Activated T-cell treated with anti-CD3 and anti-CD28 coated beads, Interleukin-2, amount 50 U/mL, for 4 hours (primary cell): ENCODE results near the gene KRT79. TPM values are rescaled to one million over a fixed set of nuclear protein-coding genes. Genes with fewer than 3 reads are reported as not detected.
"Not testable (repeated sequence)": the region's sequence is repeated elsewhere in the genome, so short reads cannot be mapped to it uniquely, and the experiment has no call there.

ENCODE experiments used
- ATAC-seq, 2 donors: fragments of 200-7000 bp; cut with Tn5 transposase; one replicate each; pipeline ENCODE4 v1.10.0; 2021
- DNase-seq: peaks from one replicate; pipeline ENCODE4 v3.0.0-alpha.2; 2020
- H3K27me3 Mint-ChIP-seq: one replicate; pipeline ENCODE4 v1.8.0; 2021; ENCODE audit warnings: low read depth, mixed read lengths
- H3K36me3 Mint-ChIP-seq: one replicate; pipeline ENCODE4 v1.8.0; 2022; ENCODE audit warnings: mixed read lengths; ENCODE audit not compliant: insufficient read depth
- H3K4me1 Mint-ChIP-seq: one replicate; pipeline ENCODE4 v1.8.0; 2021; ENCODE audit warnings: low read depth, mixed read lengths
- H3K4me3 Mint-ChIP-seq: one replicate; pipeline ENCODE4 v1.8.0; 2021; ENCODE audit warnings: mild to moderate bottlenecking, moderate library complexity, mixed read lengths
- H3K9me3 Mint-ChIP-seq: one replicate; pipeline ENCODE4 v1.8.0; 2021; ENCODE audit warnings: mixed read lengths
- total RNA-seq, 3 donors: library from RNA; stranded (reverse); gene quantifications; one replicate each; pipeline ENCODE4 v1.2.1, GENCODE V29; 2021

KRT79 gene
- total RNA-seq, 3 donors from 2014 or later, result 0.10 to 0.16 TPM; not detected in 1

DNA sequence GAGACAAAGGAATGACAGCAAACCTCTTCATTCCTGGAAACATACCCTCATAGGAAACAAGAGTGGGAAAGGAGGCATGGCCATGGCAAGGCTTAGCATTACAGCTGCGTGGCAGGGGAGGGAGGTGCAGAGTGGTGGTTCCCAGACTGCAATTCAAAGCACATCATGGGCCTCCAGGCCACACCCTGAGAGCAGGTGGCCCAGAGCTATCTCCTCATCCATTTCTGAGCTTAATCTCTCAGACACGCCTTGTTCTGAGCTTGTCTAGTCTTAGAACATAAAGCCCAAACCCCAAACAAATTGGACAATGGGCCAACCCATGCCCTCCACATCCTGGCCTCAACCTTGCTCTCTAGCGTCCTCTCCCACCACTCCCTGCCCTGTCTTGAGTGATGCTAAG is 32.3 kb downstream of the KRT79 start:
- Mint-ChIP-seq H3K36me3 (no peaks in the 10 kb centered on the region), H3K4me3 (no peak overlapping the region), H3K4me1 (no peaks in the 10 kb centered on the region), H3K9me3 (no peaks in the 10 kb centered on the region), H3K27me3 (peaks cover 2% of the 10 kb centered on the region)
- ATAC-seq (no peak), DNase-seq (no peak)

DNA sequence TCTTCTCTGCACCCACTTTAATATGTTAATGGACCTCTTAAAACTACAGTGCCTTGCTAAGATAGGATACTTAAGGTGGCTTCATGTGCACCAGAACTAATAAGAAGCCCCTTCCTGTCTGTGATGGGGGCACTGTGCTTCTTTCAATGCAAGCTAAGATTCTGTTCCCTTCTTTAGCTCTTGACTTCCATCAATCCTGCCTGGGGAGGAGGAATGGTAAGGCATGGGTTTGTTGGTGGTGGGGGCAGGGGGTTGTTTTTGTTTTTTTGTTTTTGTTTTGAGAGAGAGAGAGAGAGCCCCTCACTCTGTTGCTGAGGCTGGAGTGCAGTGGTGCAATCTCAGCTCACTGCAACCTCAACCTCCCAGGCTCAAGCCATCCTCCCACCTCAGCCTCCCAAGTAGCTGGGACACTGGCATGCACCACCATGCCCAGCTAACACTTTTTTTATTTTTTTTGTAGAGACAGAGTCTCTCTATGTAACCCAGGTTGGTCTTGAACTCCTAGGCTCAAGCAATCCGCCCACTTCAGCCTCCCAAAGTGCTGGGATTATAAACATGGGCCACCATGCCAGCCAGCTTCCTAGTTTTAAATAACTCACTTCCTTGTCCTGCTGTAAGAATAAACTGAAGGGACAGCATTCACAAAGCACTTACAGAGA is 33.7 kb downstream of the KRT79 start:
- H3K4me1 Mint-ChIP-seq, result no peaks in the 10 kb centered on the region
- ATAC-seq, result no peak

DNA sequence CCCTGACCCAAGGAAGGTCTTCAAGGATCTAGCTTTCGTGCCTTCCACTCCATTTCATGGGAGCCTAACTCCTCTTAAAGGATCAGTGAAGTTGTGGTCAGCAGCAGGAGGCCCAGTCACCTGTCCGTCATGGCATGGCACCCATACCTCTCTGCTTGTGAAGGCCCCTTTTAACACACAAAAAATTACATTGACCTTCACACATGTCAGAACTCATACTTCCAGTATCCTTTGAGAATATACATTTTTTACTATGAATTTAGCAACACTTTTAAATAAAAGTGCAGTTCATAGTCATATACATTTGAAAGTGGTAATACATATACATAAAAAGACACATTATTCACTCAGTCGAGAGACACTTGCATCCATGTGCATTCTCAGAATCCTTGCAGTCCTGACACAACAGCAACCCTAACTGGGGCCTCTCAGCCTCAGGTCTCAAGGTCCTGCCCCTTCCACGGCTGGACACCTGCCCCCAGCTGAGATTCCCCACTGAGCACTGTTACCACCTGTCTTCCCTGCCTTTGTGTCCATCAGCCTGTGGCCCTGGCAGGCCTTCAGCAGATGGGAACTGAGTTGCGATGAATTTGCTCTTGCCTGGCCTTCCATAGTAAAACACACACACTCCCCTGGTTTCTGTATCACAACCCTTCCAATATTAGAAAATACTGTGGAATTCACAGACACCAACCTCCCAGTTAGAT is 34.5 kb downstream of the KRT79 start:
- Mint-ChIP-seq H3K9me3 (no peaks in the 10 kb centered on the region), H3K27me3 (no peaks in the 10 kb centered on the region), H3K36me3 (no peaks in the 10 kb centered on the region), H3K4me3 (no peak overlapping the region), H3K4me1 (no peaks in the 10 kb centered on the region)
- ATAC-seq (no peak), DNase-seq (no peak)

More for the DNA sequence above, 33.7 kb downstream of the KRT79 start:
- Mint-ChIP-seq H3K36me3 (no peaks in the 10 kb centered on the region), H3K27me3 (no peaks in the 10 kb centered on the region), H3K4me3 (no peak overlapping the region), H3K9me3 (no peaks in the 10 kb centered on the region)
- no peak for DNase-seq

DNA sequence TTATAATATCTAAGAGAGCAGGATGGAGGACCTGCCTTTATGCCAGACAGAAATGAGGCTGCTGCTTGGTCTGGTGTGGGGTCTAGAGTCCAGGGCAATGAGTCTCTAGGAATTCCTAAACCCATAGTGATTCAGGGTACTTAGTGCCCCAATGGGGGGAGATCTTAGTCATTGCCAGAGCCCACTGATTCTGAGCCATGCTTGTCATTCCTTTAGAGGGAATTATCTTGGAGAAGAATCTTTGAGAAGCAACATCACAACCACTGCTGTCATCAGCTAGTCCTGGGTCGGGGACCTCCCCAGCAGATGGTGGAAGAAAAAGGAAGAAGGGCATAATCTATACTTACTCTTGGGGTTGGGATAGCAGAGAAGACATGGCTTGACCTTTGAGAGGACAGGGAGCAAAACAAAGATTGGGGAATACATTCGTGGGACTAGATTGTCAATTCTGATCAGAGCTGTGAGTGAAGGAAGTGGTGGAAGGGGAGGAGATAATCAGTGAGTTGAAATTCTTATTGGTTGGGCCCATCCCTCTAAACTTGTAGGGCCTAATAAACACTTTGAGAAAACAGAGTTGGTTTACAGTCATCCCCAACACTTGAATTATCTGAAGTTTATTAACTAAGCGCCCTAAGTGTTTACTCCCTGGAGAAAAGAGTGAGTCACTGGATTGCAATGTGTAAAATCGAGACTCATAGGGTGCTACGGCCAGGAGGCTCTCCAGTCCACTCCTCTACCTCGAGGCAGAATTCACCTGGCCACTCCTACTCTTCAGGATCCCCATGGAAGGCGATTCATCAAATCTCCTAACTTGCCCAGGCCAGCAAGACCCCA is 35.2 kb downstream of the KRT79 start:
- DNase-seq, result no peak
- H3K36me3 Mint-ChIP-seq, result no peaks in the 10 kb centered on the region
- no peaks in the 10 kb centered on the region for H3K4me1 Mint-ChIP-seq
- no peaks in the 10 kb centered on the region for H3K27me3 Mint-ChIP-seq
- no peaks in the 10 kb centered on the region for H3K9me3 Mint-ChIP-seq
- H3K4me3 Mint-ChIP-seq, result no peak overlapping the region
- ATAC-seq, result no peak

DNA sequence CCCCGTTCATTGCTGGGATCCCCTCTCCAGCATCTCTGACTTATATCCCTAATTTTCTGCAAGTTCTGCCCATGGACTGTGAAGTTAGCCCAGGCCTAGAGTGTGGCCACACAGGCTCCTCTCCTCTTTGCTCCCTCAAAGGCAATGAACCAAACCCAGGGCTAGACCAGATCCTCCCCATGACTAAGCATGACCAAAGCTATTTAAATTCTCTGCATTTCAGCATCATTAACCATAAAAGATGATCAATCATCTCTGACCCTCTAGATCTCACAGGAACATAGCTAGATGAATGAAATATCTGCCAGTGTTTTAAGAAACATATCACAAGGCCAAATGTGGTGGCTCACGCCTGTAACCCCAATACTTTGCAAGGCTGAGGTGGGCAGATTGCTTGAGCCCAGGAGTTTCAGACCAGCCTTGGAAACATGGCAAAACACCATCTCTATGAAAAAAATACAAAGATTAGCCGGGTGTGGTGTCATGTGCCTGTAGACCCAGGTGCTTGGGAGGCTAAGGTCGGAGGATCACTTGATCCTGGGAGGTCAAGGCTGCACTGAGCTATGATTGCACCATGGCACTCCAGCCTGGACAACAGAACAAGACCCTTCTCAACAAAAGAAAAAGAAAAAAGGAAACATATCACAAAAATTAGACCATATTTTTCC is 36.0 kb downstream of the KRT79 start:
- ATAC-seq, result no peak
- DNase-seq, result no peak

DNA sequence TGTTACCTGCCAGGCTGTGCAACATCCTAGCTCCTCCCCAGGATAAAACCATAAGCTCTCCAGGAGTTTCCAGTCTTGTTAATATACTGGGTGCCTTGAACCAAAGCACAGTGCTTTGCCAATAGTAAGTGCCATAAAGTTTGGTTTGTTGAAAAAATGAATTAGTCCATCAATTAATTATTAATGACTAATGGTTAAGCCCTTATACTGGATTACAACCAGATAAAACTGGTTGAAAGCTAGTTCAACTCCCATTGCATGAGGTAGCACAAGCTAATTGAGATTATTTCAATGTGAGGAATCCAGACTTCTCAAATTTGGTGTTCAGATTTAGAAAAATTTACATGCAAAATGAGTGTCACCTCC is 36.6 kb downstream of the KRT79 start:
- Mint-ChIP-seq H3K4me3 (no peak overlapping the region), H3K9me3 (no peaks in the 10 kb centered on the region), H3K36me3 (no peaks in the 10 kb centered on the region), H3K4me1 (no peaks in the 10 kb centered on the region), H3K27me3 (no peaks in the 10 kb centered on the region)
- ATAC-seq, result no peak
- DNase-seq, result no peak

More for the DNA sequence above, 36.0 kb downstream of the KRT79 start:
- H3K27me3 Mint-ChIP-seq, result no peaks in the 10 kb centered on the region
- no peaks in the 10 kb centered on the region for H3K9me3 Mint-ChIP-seq
- no peaks in the 10 kb centered on the region for H3K36me3 Mint-ChIP-seq
- H3K4me1 Mint-ChIP-seq, result no peaks in the 10 kb centered on the region
- no peak overlapping the region for H3K4me3 Mint-ChIP-seq

DNA sequence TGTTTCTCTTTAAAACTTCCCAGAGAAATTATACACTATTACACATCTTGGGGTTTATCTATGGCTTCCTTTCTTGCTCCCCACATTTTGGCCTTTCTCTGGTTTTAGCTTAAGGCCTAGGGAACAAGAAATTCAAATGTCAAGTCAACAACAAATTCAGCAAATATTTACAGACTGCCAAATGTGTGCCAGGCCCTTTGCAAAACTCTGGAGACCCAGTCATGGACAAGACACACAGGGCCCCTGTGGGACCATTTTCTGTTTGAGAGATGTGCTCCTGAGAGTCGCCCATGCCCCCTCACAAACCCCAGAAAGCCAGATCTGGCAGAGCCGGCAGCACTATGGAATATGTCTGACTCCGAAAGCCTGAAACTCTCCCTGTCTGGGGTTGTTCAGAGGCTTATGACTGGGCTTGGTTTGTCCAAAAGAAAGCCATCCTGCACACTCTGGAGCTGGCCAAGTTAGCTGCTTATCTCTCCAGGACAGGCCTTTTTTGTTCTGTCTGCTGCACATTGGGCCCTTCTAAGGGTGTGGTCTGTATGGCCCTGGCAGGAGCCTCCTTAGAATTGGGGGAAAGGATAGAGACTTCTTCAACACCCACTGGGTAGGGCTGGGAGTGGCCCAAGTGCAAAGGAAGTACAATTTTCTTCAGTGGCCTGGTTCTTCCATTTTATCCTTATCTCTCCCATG is 37.1 kb downstream of the KRT79 start:
- no peak for DNase-seq
- no peaks in the 10 kb centered on the region for H3K9me3 Mint-ChIP-seq
- no peak for ATAC-seq
- no peaks in the 10 kb centered on the region for H3K4me1 Mint-ChIP-seq
- H3K27me3 Mint-ChIP-seq, result no peaks in the 10 kb centered on the region
- H3K4me3 Mint-ChIP-seq, result no peak overlapping the region
- no peaks in the 10 kb centered on the region for H3K36me3 Mint-ChIP-seq

DNA sequence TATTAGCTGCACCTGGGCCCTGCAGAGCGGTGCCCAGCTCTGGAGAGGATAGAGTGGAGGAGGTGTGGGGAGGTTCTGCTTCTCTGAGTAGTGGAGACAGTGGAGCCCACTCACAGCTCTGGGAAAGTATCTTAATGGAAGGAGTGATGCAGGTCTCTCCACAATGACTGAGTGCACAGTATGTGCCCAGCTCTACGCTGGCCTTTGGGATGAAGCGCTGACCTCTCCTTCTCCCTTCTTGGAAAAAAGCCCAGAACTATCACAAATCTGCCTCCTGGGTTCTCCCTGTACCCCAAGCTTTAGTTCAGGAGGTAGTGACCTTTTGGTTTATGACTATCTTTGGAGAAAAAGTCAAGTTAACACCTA is 37.7 kb downstream of the KRT79 start:
- no peaks in the 10 kb centered on the region for H3K36me3 Mint-ChIP-seq
- H3K4me3 Mint-ChIP-seq, result no peak overlapping the region
- H3K4me1 Mint-ChIP-seq, result no peaks in the 10 kb centered on the region
- ATAC-seq (no peak), DNase-seq (no peak)
- peaks cover 4% of the 10 kb centered on the region for H3K27me3 Mint-ChIP-seq
- no peaks in the 10 kb centered on the region for H3K9me3 Mint-ChIP-seq

DNA sequence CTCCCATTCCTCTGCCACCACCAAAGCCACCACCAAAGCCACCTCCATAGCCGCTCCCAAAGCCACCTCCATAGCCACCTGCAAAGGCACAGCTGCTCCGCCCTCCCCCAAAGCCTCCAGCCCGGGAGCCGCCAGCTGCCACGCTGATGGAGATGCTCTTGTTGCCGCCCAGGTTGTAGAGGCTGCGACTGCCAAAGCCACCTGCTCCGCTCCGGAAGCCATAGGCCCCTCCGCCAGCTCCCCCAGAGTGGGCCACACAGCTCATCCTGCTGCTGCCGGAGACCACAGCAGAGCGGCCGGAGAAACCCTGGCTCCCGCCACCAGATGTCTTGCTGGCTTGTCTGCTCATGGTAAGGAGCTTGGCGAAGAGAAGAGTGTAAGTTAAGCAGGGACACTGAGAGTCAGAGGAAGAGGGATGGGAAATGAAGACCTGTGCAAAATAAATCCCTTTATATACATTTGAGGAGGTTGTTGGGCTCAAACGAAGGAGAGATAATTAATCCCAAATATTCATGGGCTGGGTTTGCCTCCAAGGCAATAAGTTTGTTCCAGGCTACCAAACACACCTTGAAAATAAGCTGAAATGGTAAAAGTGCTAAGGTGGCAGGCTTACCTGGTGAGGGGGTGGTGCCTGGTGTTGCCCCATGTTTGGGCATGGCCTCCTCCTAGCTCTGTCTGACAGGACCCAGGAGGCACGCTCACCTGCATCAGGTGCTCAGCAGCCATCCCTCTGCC is 38.2 kb downstream of the KRT79 start, which contains the start of gene KRT3:
Gene KRT3 (minus strand): TSS at position 424 of the 735 bp plus-strand sequence. CDS start 75 bp downstream, at position 349.
- no peak within 1 kb of the TSS for H3K4me3 Mint-ChIP-seq
- H3K27me3 Mint-ChIP-seq, result peaks cover 4% of the 10 kb centered on the region
- ATAC-seq (no peak), DNase-seq (no peak)
- H3K4me1 Mint-ChIP-seq, result no peaks in the 10 kb centered on the region
- no peaks in the 10 kb centered on the region for H3K36me3 Mint-ChIP-seq
- H3K9me3 Mint-ChIP-seq, result no peaks in the 10 kb centered on the region

DNA sequence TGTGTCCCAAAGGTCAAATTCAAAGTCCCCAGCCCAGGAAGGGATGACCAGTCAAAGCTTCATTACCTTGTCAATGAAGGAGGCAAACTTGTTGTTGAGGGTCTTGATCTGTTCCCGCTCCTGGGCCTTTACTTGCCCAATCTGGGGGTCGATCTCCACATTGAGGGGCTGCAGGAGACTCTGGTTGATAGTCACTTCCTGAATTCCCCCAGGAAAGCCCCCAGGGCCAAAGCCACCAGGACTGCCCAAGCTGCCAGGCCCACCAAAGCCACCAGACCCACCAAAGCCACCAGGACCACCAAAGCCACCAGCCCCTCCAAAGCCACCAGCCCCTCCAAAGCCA is 38.8 kb downstream of the KRT79 start:
- H3K27me3 Mint-ChIP-seq, ATAC-seq, H3K36me3 Mint-ChIP-seq, H3K4me1 Mint-ChIP-seq, DNase-seq, H3K9me3 Mint-ChIP-seq, H3K4me3 Mint-ChIP-seq: not testable (repeated sequence)

DNA sequence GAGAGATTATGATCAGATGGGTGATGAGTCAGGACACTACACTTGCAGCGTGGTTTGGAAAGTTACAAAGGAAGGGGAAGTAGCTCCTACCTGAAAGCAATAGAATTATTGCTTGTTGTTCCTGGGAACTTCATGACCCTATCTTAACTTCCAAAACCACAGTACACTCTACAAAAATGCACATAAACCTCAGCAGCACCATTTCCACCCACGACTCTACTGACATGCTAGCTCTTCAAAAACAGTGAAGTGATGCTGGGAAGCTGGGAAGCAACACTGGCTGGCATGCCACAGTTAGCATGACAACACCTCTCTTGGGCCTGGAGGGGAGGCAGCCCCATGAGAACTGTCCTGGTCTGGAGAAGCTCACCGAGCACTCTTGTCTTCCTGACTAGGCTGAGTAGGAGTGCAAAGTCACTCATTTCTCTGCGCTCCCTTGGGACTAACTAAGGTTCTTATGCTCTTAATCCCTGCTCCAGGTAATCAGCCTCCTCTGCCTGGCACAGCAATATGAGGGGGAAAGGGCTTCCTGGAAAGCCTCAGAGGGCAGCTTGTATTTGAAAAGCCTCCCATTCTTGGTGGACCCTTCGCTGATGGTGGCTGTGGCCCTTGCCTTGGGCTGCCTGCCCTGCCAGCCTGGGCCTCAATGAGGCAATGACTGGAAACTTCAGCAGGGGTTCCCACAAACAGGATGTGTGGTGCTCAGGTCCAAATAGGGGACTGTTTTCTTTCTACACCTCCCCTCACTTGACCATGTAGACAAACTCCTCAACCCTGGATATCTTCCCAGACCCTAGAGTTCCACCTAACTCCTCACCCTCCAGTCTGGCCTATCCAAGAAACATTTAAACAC is 39.4 kb downstream of the KRT79 start:
- H3K9me3 Mint-ChIP-seq, result no peaks in the 10 kb centered on the region
- peaks cover 14% of the 10 kb centered on the region for H3K27me3 Mint-ChIP-seq
- ATAC-seq, result peak in 1 of 2 donors; percentile 56
- H3K36me3 Mint-ChIP-seq, result no peaks in the 10 kb centered on the region
- no peak overlapping the region for H3K4me3 Mint-ChIP-seq
- no peak for DNase-seq
- no peaks in the 10 kb centered on the region for H3K4me1 Mint-ChIP-seq

DNA sequence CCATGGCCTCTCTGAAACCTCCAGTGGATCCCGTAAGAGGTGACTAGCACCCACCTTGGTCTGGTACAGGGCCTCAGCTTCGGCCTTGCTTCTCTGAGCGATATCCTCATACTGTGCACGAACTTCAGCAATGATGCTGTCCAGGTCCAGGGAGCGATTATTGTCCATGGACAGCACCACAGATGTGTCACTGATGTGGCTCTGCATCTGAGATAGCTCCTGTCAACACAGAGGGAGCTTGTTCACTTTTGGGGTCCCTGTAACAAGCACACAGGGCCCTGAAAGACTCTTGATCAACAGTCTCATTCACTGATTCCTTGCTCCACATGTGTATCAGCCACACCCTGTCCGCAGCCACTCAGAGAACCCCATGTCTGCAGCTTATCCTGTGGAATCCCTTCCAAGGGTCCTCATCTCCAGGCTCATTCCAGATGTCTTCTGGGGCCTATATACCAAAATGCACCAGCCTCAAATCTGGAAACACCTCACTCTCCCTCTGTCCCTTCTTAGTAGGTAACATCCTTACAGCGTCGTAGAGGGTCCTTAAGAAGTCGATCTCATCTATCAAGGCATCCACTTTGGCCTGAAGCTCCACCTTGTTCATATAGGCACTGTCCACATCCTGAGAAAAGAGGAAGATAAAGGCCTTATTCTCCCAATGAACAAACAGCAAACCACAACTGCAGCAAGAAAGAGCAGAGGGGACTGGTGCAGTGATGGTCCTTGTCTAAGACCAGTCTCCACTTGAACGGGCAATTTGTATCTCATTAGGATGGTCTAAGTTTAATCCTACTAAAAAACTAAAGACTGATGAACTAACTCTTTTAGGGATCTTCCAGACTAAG is 41.7 kb downstream of the KRT79 start:
- no peak overlapping the region for H3K4me3 Mint-ChIP-seq
- no peaks in the 10 kb centered on the region for H3K9me3 Mint-ChIP-seq
- ATAC-seq (no peak), DNase-seq (no peak)
- no peaks in the 10 kb centered on the region for H3K36me3 Mint-ChIP-seq
- H3K4me1 Mint-ChIP-seq, result peaks cover 7% of the 10 kb centered on the region
- H3K27me3 Mint-ChIP-seq, result peaks cover 26% of the 10 kb centered on the region
